GM19324 (cell line): Measurements from ENCODE around the gene DNAH8.

ENCODE experiments used
- ATAC-seq: cut with Tn5 transposase; IDR thresholded peaks from one replicate; pipeline ENCODE4 v1.9.1; 2021; ENCODE audit warnings: mild to moderate bottlenecking, moderate library complexity; ENCODE audit not compliant: unreplicated experiment, low FRiP score

Gene DNAH8

GRCh38 chr6:39003072-39003471 lies 288.0 kb downstream of the DNAH8 start:
- ATAC-seq: no peak

- no peak for ATAC-seq
These were observed 288.4 kb downstream of the DNAH8 start for GRCh38 chr6:39003492-39003891.

- ATAC-seq: no peak
These were observed 289.7 kb downstream of the DNAH8 start for GRCh38 chr6:39004801-39005200.

GRCh38 chr6:39005774-39006173 lies 290.7 kb downstream of the DNAH8 start:
- no peak for ATAC-seq

- no peak for ATAC-seq
These were observed 292.5 kb downstream of the DNAH8 start for GRCh38 chr6:39007575-39007974.

DNA sequence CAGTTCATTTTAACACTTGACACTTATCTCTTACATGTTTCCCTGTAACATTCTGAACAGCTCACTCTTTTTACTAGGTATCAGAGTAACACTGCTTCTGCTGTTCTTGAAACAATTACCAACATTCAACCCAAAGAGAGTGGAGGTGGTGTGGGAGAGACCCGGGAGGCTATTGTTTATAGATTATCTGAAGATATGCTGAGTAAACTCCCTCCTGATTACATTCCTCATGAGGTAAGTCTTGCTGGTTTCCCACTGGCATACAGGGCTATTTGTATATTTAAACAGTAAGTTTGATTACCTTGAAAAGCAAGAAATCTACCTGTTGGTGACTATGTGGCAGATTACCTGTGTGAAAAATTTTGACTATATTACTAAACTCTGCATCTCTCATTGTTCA lies 293.6 kb downstream of the DNAH8 start:
- ATAC-seq: no peak

GRCh38 chr6:39009476-39009875 lies 294.4 kb downstream of the DNAH8 start:
- no peak for ATAC-seq

GRCh38 chr6:39016839-39017546 lies 301.9 kb downstream of the DNAH8 start:
- no peak for ATAC-seq

DNA sequence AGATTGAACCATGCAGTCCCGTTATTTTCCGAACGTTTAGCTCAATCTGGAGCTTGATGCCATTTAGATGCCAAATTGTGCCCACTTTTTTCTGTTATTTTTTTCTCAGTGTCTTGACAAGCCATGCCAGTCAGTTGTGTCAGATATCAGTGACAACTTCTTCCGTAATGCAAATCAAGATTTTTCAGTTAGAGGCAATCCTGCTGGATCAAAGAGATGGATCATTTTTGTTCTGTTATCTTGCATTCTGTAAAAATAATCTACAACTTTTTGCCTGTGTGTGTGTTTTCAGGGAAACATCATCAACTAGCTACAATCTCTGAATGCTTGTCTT lies 302.4 kb downstream of the DNAH8 start:
- no peak for ATAC-seq

DNA sequence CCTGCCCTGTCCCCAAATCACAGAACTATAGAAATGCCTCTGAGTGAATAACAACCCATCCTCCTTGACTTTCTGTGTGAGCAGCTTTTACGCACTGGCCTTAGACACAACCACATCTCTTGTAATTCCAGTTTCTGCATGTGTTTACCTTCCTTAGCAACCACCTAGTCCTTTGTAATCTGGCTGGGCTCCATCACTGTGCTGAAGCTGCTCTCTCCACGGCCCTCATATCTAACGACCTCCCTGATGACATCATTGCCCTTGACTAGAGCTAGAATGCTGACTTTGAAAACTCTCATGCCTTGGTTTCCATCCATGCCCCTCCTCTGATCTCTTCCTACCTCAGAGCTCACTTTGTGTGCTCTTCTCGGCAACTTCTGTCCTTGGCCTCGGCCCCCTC lies 303.0 kb downstream of the DNAH8 start:
- ATAC-seq: no peak

- ATAC-seq: no peak
These were observed 305.0 kb downstream of the DNAH8 start for GRCh38 chr6:39020136-39020535.

GRCh38 chr6:39021041-39021440 lies 305.9 kb downstream of the DNAH8 start:
- ATAC-seq: no peak

DNA sequence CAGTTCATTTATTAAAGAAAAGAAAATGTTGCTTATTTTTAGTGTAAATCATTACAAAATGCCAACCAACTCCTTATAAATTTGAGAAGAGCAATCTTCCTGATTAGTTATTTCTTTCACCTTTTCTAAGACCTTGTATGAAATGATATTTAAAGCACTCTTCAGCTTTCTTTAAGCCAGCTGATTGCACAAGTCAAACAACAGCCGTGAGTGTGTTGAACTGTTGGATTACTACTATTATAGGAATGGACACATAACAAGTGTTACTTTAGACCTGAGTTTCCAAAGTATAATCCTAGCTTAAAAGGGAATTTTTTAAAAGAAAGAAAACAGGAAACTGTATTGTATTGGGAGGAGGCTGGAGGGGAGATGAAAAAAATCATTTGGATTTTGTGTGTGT lies 306.7 kb downstream of the DNAH8 start:
- no peak for ATAC-seq

DNA sequence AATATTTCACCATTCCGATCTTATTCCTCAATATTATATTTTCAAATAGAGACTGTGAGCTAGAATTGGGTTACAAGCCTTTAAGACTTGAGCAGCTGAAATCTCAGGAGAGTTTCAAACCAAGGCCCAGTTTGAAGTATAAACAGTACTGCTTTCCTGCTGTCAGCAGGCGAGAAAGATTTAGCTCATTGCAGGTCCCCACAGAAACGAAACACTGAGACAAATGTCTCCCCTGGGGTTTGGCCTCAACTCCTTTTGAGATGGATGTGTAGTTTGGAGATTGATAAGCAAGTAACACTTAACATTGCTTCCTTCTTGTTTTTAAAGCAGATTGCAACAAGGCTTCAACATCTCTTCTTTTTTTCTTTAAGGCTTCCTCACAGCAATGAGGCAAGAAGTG lies 311.1 kb downstream of the DNAH8 start:
- ATAC-seq: no peak

DNA sequence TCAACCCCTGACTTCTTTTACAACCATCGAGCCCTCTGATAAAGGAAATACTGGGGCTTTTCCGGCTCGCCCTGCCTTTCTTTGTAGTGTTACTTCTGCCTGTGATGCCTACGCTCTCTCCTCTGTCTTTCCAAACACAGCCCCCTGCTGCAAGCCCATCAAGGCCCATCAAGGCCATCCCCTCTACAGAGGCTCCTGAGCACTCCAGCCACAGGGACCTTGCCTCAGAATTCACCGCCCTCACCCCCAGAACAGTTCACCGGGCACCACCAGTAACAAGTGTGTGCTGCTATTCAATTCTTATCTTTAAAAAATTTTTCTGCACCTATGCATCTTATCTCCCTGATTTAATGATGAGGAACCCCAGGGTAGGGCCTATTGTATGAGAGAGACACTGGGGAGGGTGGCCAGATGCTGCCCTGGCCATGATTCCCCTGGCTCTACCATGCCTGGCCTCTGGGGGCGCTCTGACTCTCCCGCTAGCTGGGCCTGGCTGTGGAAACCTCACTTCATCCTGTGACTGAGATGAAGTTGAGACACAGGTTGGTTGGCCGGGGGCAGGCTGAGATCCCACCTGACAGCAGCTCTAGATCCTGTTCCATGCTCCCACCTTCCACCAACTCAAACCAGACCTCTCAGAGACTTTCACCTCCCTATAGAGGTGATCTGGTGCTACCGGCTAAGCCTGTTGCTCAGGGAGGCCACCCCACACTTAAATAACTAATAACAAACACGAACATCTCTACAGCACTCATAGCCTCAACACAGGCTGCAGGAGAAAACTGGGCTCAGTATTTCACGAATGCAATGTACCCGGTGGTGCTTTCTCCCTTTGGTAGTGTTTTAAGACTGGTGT lies 314.3 kb downstream of the DNAH8 start:
- ATAC-seq: no peak

DNA sequence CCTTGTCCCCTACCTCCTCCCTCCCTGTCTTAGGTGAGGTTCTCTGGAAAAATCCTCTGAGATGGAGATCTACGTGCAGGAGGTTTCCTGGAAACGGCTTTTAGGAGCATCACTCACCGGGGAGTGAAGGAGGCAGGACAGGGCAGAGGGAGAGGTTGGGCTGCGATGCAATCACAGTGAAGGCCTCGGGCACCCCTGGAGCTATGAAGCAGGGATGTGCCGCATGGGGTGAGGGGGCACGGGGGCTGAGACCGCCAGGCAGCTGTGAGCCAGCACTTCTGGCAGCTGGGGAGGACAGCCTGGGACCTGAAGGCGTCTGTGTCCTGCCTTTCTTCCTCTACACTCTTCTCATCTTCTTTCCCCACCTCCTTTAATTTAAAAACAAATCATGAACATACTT lies 320.6 kb downstream of the DNAH8 start:
- no peak for ATAC-seq

DNA sequence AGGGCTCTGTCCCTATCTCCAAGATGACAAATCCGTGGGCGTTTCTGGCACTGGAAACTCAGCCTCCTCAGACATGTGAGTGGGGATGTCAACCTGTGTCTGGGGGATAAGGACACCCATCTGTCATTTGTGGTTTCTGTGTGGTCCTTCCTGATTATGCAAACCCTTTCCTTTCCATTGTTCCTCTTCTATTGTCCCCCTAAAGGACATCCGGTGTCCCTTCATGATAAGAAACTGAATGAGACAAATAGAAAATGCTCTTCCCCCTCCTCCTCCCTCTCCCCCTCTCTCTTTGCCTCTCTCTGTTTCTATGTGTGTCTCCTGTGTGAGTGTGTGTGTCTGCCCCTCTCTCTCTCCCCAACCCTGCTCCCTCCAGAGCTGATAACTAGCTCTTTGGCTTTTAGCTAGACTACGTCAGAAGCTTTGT lies 322.0 kb downstream of the DNAH8 start:
- no peak for ATAC-seq

DNA sequence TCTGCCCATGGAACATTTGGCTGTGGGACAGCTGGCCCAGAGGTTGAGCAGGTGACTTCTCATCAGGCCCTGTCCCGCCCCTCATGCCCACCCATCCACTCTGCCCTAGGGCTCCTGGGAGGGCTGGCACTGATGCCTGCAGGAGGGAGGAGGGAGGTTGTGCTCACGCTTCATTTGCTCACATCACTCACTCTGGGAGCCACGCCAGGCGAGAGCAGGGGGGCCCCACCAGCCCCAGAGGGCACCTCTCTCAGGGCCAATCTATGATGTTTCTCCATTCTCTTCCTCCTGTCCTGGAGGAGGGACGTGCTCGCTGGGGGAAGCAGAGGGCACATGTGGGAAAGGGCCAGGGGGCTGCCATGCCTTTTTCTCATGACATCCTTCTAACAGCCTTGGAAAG lies 322.6 kb downstream of the DNAH8 start:
- no peak for ATAC-seq

DNA sequence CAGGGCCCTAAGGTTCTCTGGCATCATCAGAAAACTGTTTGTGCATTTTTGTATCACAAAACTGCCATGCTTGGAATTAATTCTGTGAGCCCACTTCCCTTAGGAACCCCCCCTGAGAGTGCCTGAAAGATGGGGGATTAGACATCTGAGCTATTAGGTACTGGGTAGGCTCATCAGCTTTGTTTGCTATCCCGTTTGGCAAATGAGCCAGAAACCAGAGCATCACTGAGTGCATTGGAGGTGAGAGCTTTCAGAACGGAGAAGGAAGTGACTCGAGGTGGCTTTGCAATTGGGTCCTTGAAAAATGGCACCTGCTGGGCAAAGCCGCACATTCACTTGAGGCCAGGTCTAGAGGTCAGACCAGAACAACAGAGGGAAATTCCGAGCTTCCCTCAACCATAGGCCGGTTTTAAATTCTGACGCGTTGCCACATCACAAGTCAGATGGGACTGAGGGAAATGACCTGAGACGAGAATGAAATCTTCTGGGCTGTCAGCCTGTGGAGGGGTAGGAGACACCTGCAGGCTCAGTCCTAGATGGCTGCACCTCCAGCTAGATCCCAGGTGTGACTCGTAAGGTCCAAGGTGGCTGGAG lies 325.1 kb downstream of the DNAH8 start:
- ATAC-seq: no peak

DNA sequence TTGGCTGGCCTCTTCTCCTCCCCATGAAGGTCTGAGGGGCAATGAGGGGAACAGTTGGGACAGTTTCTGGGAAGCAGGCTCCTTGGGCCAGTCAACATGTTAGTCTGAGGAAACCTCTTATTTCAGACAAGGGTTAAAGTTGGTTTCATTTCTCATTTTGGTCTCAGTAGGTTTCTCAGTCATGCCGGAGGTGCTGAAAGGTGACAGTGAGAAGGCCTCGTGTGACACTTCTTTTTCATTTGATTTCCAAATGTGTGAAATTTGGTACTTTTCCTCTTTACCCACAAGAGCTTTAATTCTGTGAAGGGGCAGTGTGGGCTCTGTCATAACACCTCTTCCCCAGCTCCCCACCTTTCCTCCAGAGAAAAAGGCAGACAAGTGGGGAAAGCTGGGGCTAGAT lies 326.0 kb downstream of the DNAH8 start:
- no peak for ATAC-seq

DNA sequence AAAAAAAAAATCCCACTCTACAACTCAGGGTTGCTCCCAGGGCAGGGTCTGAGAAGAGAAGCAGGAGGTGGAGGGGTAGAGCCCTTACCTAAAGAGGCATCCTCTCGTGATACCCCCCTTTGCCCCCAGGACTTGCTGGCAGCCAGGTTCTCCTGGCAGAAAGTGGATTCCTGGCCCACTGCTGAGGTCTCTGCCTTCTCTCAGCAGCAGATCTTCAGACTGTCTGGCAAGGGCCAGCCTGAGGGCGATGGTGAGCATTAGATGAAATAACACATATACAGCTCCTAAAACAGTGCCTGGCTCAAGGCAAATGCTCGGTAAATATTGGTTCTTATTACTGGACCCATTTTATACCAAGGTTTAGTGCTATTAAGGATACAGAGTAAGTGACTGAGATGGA lies 328.7 kb downstream of the DNAH8 start:
- no peak for ATAC-seq

DNA sequence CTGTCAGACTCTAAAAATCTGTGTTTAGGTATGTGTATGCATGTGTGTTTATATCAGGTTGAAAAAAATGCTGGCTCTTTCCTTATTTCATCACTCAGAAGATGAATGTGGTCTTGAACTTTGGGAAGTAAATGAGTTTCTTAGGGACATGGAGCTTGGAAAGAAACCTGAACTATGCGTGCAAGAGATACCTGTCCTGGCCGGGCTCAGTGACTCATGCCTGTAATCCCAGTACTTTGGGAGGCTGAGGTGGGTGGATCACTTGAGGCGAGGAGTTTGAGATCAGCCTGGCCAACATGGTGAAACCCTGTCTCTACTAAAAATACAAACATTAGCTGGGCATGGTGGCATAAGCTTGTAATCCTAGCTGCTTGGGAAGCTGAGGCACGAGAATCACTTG lies 329.1 kb downstream of the DNAH8 start:
- ATAC-seq: no peak
